Measurements from ENCODE around the gene INPP5B.
"Not testable (repeated sequence)": the region's sequence is repeated elsewhere in the genome, so short reads cannot be mapped to it uniquely, and the experiment has no call there.

The INPP5B gene

DNA sequence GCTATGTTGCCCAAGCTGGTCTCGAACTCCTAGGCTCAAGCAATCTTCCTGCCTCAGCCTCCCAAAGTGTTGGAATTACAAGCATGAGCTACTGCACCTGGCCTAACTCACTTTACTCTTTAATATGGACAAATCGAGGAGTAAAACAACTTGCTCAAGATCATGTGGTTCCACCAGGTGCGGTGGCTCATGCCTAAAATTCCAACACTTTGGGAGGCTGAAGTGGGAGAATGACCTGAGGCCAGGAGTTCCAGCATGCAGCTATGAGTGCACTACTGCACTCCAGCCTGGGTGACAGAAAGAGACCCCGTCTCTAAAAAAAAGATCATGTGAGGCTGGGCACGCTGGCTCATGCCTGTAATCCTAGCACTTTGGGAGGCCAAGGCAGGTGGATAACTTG, 2.0 kb downstream of the INPP5B start:
- no peak overlapping the region for H4K12ac ChIP-seq (ENCODE audit: low read depth, low read length)
- no peak overlapping the region for H2AK5ac ChIP-seq (ENCODE audit: low read length)
- H3K9me3 ChIP-seq (ENCODE audit: insufficient read depth, low read depth, low read length): no peaks in the 10 kb centered on the region
- H3K18ac ChIP-seq (ENCODE audit: low read length): no peak overlapping the region
- H3K36me3 ChIP-seq (ENCODE audit: control insufficient read depth in 1 of 2, insufficient read depth in 2 of 2, low read length in 2 of 2): peaks cover 3 to 5% of the 10 kb centered on the region in 2 experiments
- H3K4me2 ChIP-seq (ENCODE audit: low read length): no peak overlapping the region
- no peak overlapping the region for H3K27ac ChIP-seq (ENCODE audit: low read depth, low read length)
- H3K23ac ChIP-seq (ENCODE audit: low read length): no peak overlapping the region
- H3K79me2 ChIP-seq (ENCODE audit: control insufficient read depth, insufficient read depth, low read length, poor library complexity): peaks cover 2% of the 10 kb centered on the region
- no peak overlapping the region for H3K14ac ChIP-seq (ENCODE audit: low read length)
- no peak overlapping the region for H4K91ac ChIP-seq (ENCODE audit: low read depth, low read length)
- peak; percentile 87 to 91 for DNase-seq
- H3K4ac ChIP-seq (ENCODE audit: low read depth, low read length): no peak overlapping the region
- H3K27me3 ChIP-seq (ENCODE audit: insufficient read depth, low read length): no peaks in the 10 kb centered on the region
- no peak overlapping the region for H3K9ac ChIP-seq (ENCODE audit: low read length)
- H3K4me3 ChIP-seq (ENCODE audit: low read depth, low read length): no peak overlapping the region
- WGBS (ENCODE audit: extremely low coverage, insufficient coverage, insufficient read length): no CpG with 5 or more reads among the region's 5 CpGs
- no peak overlapping the region for H2BK5ac ChIP-seq (ENCODE audit: low read depth, low read length, poor library complexity)
- H3K79me1 ChIP-seq (ENCODE audit: low read length): peaks cover 4% of the 10 kb centered on the region
- peaks cover 5 to 10% of the 10 kb centered on the region in 2 experiments for H3K4me1 ChIP-seq (ENCODE audit: control insufficient read depth in 1 of 2, insufficient read depth in 2 of 2, low read length in 2 of 2)
- H4K8ac ChIP-seq (ENCODE audit: low read depth, low read length): no peak overlapping the region
- H2BK120ac ChIP-seq (ENCODE audit: insufficient read depth, low read length, poor library complexity): no peak overlapping the region
- no peak overlapping the region for H2BK12ac ChIP-seq (ENCODE audit: low read length)
- no peak overlapping the region for H2AFZ ChIP-seq (ENCODE audit: insufficient read depth, low read length, poor library complexity)

DNA sequence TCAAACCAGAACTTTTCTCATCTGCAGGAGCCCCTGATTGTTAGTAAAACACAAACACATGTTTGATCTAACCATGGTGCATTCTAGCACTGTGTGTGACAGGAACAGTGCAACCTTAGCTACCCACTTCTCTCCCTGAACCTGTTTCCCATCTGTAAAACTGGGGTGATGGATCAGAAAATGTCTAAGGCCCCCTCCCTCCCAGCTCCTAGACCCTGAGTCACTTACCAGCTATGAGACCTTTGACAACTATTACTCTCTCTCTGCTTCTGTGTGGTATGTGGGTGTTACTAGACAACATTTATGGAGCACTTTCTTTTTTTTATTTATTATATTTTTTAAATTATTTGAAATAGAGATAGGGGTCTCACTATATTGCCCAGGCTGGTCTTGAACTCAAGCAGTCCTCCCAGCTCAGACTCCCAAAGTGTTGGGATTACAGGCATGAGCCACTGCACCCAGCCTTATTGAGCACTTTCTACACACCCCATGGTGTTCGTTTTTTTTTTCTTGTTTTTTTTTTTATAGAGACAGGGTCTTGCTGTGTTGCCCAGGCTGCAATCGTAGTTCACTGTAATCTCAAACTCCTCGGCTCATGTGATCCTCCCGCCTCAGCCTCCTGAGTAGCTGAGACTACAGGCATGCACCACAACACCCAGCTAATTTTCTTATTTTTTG, 2.6 kb downstream of the INPP5B start:
- Histone ChIP-seq H3K14ac (ENCODE audit: low read length) (no peak overlapping the region), H2BK5ac (ENCODE audit: low read depth, low read length, poor library complexity) (no peak overlapping the region), H3K79me1 (ENCODE audit: low read length) (peaks cover 4% of the 10 kb centered on the region), H2AK5ac (ENCODE audit: low read length) (no peak overlapping the region), H3K79me2 (ENCODE audit: control insufficient read depth, insufficient read depth, low read length, poor library complexity) (peaks cover 2% of the 10 kb centered on the region), H2BK12ac (ENCODE audit: low read length) (no peak overlapping the region), H3K4me2 (ENCODE audit: low read length) (no peak overlapping the region), H3K23ac (ENCODE audit: low read length) (no peak overlapping the region), H3K27me3 (ENCODE audit: insufficient read depth, low read length) (no peaks in the 10 kb centered on the region), H2AFZ (ENCODE audit: insufficient read depth, low read length, poor library complexity) (no peak overlapping the region), H4K12ac (ENCODE audit: low read depth, low read length) (no peak overlapping the region), H3K4ac (ENCODE audit: low read depth, low read length) (no peak overlapping the region), H3K4me1 (ENCODE audit: control insufficient read depth in 1 of 2, insufficient read depth in 2 of 2, low read length in 2 of 2) (peaks cover 2 to 10% of the 10 kb centered on the region in 2 experiments), H3K4me3 (ENCODE audit: low read depth, low read length) (no peak overlapping the region), H2BK120ac (ENCODE audit: insufficient read depth, low read length, poor library complexity) (no peak overlapping the region), H3K18ac (ENCODE audit: low read length) (no peak overlapping the region), H4K8ac (ENCODE audit: low read depth, low read length) (no peak overlapping the region), H3K9ac (ENCODE audit: low read length) (no peak overlapping the region), H3K9me3 (ENCODE audit: insufficient read depth, low read depth, low read length) (no peaks in the 10 kb centered on the region), H4K91ac (ENCODE audit: low read depth, low read length) (no peak overlapping the region), H3K27ac (ENCODE audit: low read depth, low read length) (no peak overlapping the region), H3K36me3 (ENCODE audit: control insufficient read depth in 1 of 2, insufficient read depth in 2 of 2, low read length in 2 of 2) (peaks cover 3 to 5% of the 10 kb centered on the region in 2 experiments)
- no peak for DNase-seq
- no CpG with 5 or more reads among the region's 4 CpGs for WGBS (ENCODE audit: extremely low coverage, insufficient coverage, insufficient read length)

- Histone ChIP-seq H2AK5ac (ENCODE audit: low read length) (no peak overlapping the region), H3K4me3 (ENCODE audit: low read depth, low read length) (no peak overlapping the region), H3K23ac (ENCODE audit: low read length) (no peak overlapping the region), H3K14ac (ENCODE audit: low read length) (no peak overlapping the region), H3K79me1 (ENCODE audit: low read length) (no peaks in the 10 kb centered on the region), H4K91ac (ENCODE audit: low read depth, low read length) (no peak overlapping the region), H3K4me2 (ENCODE audit: low read length) (no peak overlapping the region), H4K8ac (ENCODE audit: low read depth, low read length) (no peak overlapping the region), H2AFZ (ENCODE audit: insufficient read depth, low read length, poor library complexity) (no peak overlapping the region), H3K18ac (ENCODE audit: low read length) (no peak overlapping the region), H2BK5ac (ENCODE audit: low read depth, low read length, poor library complexity) (no peak overlapping the region), H2BK12ac (ENCODE audit: low read length) (no peak overlapping the region), H3K4me1 (ENCODE audit: control insufficient read depth in 1 of 2, insufficient read depth in 2 of 2, low read length in 2 of 2) (no peaks in the 10 kb centered on the region), H3K4ac (ENCODE audit: low read depth, low read length) (no peak overlapping the region), H3K9me3 (ENCODE audit: insufficient read depth, low read depth, low read length) (no peaks in the 10 kb centered on the region), H3K9ac (ENCODE audit: low read length) (no peak overlapping the region), H3K36me3 (ENCODE audit: control insufficient read depth in 1 of 2, insufficient read depth in 2 of 2, low read length in 2 of 2) (peaks cover 3 to 5% of the 10 kb centered on the region in 2 experiments), H3K79me2 (ENCODE audit: control insufficient read depth, insufficient read depth, low read length, poor library complexity) (no peaks in the 10 kb centered on the region), H3K27me3 (ENCODE audit: insufficient read depth, low read length) (no peaks in the 10 kb centered on the region), H4K12ac (ENCODE audit: low read depth, low read length) (no peak overlapping the region), H2BK120ac (ENCODE audit: insufficient read depth, low read length, poor library complexity) (no peak overlapping the region), H3K27ac (ENCODE audit: low read depth, low read length) (no peak overlapping the region)
- no CpG with 5 or more reads among the region's 5 CpGs for WGBS (ENCODE audit: extremely low coverage, insufficient coverage, insufficient read length)
- no peak for DNase-seq
Measured at GRCh38 chr1:37940299-37940947, 6.4 kb downstream of the INPP5B start.

DNA sequence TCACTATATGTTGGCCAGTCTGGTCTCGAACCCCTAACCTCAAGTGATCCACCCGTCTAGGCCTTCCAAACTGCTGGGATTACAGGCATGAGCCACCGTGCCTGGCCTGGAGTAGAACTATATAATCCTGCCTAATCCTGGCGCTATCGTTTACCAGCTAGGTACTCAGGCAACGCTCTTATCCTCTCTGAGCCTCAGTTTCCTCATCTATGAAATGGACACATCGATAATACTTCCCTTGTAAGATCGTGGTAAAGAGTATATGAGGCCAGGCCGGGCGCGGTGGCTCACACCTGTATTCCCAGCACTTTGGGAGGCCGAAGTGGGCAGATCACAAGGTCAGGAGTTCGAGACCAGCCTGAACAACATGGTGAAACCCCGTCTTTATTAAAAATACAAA, 10.1 kb downstream of the INPP5B start:
- H3K14ac ChIP-seq (ENCODE audit: low read length); H3K4me2 ChIP-seq (ENCODE audit: low read length); H2BK12ac ChIP-seq (ENCODE audit: low read length); H2AK5ac ChIP-seq (ENCODE audit: low read length); H3K23ac ChIP-seq (ENCODE audit: low read length); H3K9ac ChIP-seq (ENCODE audit: low read length); H4K12ac ChIP-seq (ENCODE audit: low read depth, low read length); H3K79me1 ChIP-seq (ENCODE audit: low read length); H4K91ac ChIP-seq (ENCODE audit: low read depth, low read length); H3K4me3 ChIP-seq (ENCODE audit: low read depth, low read length); H3K4me1 ChIP-seq (ENCODE audit: control insufficient read depth in 1 of 2, insufficient read depth in 2 of 2, low read length in 2 of 2); H2BK120ac ChIP-seq (ENCODE audit: insufficient read depth, low read length, poor library complexity); H4K8ac ChIP-seq (ENCODE audit: low read depth, low read length); H2AFZ ChIP-seq (ENCODE audit: insufficient read depth, low read length, poor library complexity); H3K18ac ChIP-seq (ENCODE audit: low read length); H2BK5ac ChIP-seq (ENCODE audit: low read depth, low read length, poor library complexity); H3K4ac ChIP-seq (ENCODE audit: low read depth, low read length); H3K27ac ChIP-seq (ENCODE audit: low read depth, low read length); H3K9me3 ChIP-seq (ENCODE audit: insufficient read depth, low read depth, low read length); H3K36me3 ChIP-seq (ENCODE audit: control insufficient read depth in 1 of 2, insufficient read depth in 2 of 2, low read length in 2 of 2); H3K27me3 ChIP-seq (ENCODE audit: insufficient read depth, low read length); DNase-seq; H3K79me2 ChIP-seq (ENCODE audit: control insufficient read depth, insufficient read depth, low read length, poor library complexity): not testable (repeated sequence)
- WGBS (ENCODE audit: extremely low coverage, insufficient coverage, insufficient read length): no CpG with 5 or more reads among the region's 14 CpGs

Data from trophoblast cell (in vitro differentiated cells and primary cell).